Hepatocyte (in vitro differentiated cells): Measurements from ENCODE around the gene XAGE2.

ENCODE experiments used
- EZH2 ChIP-seq: fragments of 200-600 bp; sonication (generic); IDR thresholded peaks from 2 replicates; pipeline ENCODE4 v1.6.1; 2016; ENCODE audit warnings: antibody characterized with exemption, mild to moderate bottlenecking, borderline replicate concordance
- EZH2phosphoT487 ChIP-seq: fragments of 200-600 bp; sonication (generic); IDR thresholded peaks from one replicate; pipeline ENCODE4 v1.6.1; 2018; ENCODE audit warnings: antibody characterized with exemption, mild to moderate bottlenecking, low read depth, moderate library complexity; ENCODE audit not compliant: unreplicated experiment, severe bottlenecking
- TF ChIP-seq, protein P1 (sequence below): fragments of 200-600 bp; sonication (generic); IDR thresholded peaks from 2 replicates; pipeline ENCODE4 v1.5.1; 2016; ENCODE audit warnings: antibody characterized with exemption, mild to moderate bottlenecking; ENCODE audit not compliant: poor library complexity

DNA sequence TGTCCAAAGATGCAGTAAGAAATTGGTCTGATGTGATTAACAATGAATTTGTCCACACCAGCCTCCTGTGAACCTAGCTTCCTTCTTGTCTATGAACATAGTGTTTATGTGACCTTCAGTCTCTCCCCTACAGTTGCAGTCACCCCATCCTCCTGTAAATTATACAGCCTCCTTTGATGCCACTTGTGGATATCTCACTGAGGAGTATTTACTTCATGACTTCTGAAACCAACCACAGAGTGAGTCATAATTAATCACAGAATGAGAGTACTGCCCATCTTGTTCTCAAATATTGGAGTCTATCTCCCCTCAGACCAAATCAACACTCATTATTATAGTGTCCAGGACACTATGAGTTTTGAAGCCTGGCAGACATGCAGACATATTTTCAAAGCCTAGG, 27.3 kb upstream of the XAGE2 start:
- TF ChIP-seq, protein P1, sequence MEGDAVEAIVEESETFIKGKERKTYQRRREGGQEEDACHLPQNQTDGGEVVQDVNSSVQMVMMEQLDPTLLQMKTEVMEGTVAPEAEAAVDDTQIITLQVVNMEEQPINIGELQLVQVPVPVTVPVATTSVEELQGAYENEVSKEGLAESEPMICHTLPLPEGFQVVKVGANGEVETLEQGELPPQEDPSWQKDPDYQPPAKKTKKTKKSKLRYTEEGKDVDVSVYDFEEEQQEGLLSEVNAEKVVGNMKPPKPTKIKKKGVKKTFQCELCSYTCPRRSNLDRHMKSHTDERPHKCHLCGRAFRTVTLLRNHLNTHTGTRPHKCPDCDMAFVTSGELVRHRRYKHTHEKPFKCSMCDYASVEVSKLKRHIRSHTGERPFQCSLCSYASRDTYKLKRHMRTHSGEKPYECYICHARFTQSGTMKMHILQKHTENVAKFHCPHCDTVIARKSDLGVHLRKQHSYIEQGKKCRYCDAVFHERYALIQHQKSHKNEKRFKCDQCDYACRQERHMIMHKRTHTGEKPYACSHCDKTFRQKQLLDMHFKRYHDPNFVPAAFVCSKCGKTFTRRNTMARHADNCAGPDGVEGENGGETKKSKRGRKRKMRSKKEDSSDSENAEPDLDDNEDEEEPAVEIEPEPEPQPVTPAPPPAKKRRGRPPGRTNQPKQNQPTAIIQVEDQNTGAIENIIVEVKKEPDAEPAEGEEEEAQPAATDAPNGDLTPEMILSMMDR: no peak
- TF ChIP-seq EZH2: no peak
- no peak for TF ChIP-seq EZH2phosphoT487
